HEK293 (cell line): ENCODE data around the gene IGDCC3.
A peak's percentile ranks its signal among the peaks of the same experiment; 100 is the strongest.

ENCODE experiments used
- AEBP2 ChIP-seq: fragments of 450-650 bp; formaldehyde crosslinking; IDR thresholded peaks from 2 replicates; pipeline ENCODE4 v1.5.1; 2016; ENCODE audit warnings: missing biosample characterization, missing genetic modification characterization, borderline replicate concordance
- GLIS2 ChIP-seq: fragments of 450-650 bp; formaldehyde crosslinking; IDR thresholded peaks from 2 replicates; pipeline ENCODE4 v1.5.1; 2016; ENCODE audit warnings: missing biosample characterization, missing genetic modification characterization
- MZF1 ChIP-seq: fragments of 450-650 bp; formaldehyde crosslinking; IDR thresholded peaks from 2 replicates; pipeline ENCODE4 v1.5.1; 2017; ENCODE audit warnings: missing biosample characterization, missing genetic modification characterization, borderline replicate concordance
- PATZ1 ChIP-seq: fragments of 450-650 bp; formaldehyde crosslinking; IDR thresholded peaks from 2 replicates; pipeline ENCODE4 v1.5.1; 2016; ENCODE audit warnings: missing biosample characterization, missing genetic modification characterization
- PBX3 ChIP-seq: sonication (generic); formaldehyde crosslinking; IDR thresholded peaks from 2 replicates; pipeline ENCODE4 v1.8.1; 2022; ENCODE audit warnings: mild to moderate bottlenecking, moderate library complexity, missing genetic modification reagents
- PRDM2 ChIP-seq: fragments of 450-650 bp; formaldehyde crosslinking; IDR thresholded peaks from 2 replicates; pipeline ENCODE4 v1.5.1; 2016; ENCODE audit warnings: missing biosample characterization, missing genetic modification characterization, borderline replicate concordance
- SCRT1 ChIP-seq: fragments of 450-650 bp; formaldehyde crosslinking; IDR thresholded peaks from 2 replicates; pipeline ENCODE4 v1.5.1; 2016; ENCODE audit warnings: missing biosample characterization, missing genetic modification characterization, borderline replicate concordance
- ZBTB17 ChIP-seq: fragments of 450-650 bp; formaldehyde crosslinking; IDR thresholded peaks from 2 replicates; pipeline ENCODE4 v1.5.1; 2016; ENCODE audit warnings: missing biosample characterization, missing genetic modification characterization
- ZBTB20 ChIP-seq: fragments of 450-650 bp; formaldehyde crosslinking; IDR thresholded peaks from 2 replicates; pipeline ENCODE4 v1.5.1; 2016; ENCODE audit warnings: missing biosample characterization, missing genetic modification characterization
- ZBTB49 ChIP-seq: fragments of 450-650 bp; formaldehyde crosslinking; IDR thresholded peaks from 2 replicates; pipeline ENCODE4 v1.5.1; 2016; ENCODE audit warnings: missing biosample characterization, missing genetic modification characterization, low read depth
- ZBTB8A ChIP-seq: fragments of 450-650 bp; formaldehyde crosslinking; IDR thresholded peaks from 2 replicates; pipeline ENCODE4 v1.5.1; 2016; ENCODE audit warnings: missing biosample characterization, missing genetic modification characterization
- ZFHX2 ChIP-seq: fragments of 450-650 bp; formaldehyde crosslinking; conservative IDR thresholded peaks from 2 replicates; pipeline ENCODE4 v1.5.1; 2016; ENCODE audit warnings: missing biosample characterization, missing genetic modification characterization
- ZNF121 ChIP-seq: fragments of 450-650 bp; formaldehyde crosslinking; IDR thresholded peaks from 2 replicates; pipeline ENCODE4 v1.5.1; 2016; ENCODE audit warnings: missing biosample characterization, missing genetic modification characterization
- ZNF138 ChIP-seq: fragments of 450-650 bp; formaldehyde crosslinking; IDR thresholded peaks from 2 replicates; pipeline ENCODE4 v1.5.1; 2016; ENCODE audit warnings: missing biosample characterization, missing genetic modification characterization, borderline replicate concordance
- ZNF157 ChIP-seq: fragments of 450-650 bp; formaldehyde crosslinking; IDR thresholded peaks from 2 replicates; pipeline ENCODE4 v1.5.1; 2016; ENCODE audit warnings: missing biosample characterization, missing genetic modification characterization
- ZNF341 ChIP-seq: fragments of 450-650 bp; formaldehyde crosslinking; IDR thresholded peaks from 2 replicates; pipeline ENCODE4; 2016; ENCODE audit warnings: low read depth, missing biosample characterization, missing genetic modification characterization
- ZNF423 ChIP-seq: fragments of 450-650 bp; formaldehyde crosslinking; IDR thresholded peaks from 2 replicates; pipeline ENCODE4 v1.5.1; 2016; ENCODE audit warnings: missing biosample characterization, missing genetic modification characterization
- ZNF677 ChIP-seq: fragments of 450-650 bp; IDR thresholded peaks from 2 replicates; pipeline ENCODE4 v1.5.0; 2018; ENCODE audit warnings: missing biosample characterization, mild to moderate bottlenecking, missing genetic modification characterization, moderate library complexity
- ZNF768 ChIP-seq: fragments of 450-650 bp; formaldehyde crosslinking; IDR thresholded peaks from 2 replicates; pipeline ENCODE4 v1.5.1; 2018; ENCODE audit warnings: missing biosample characterization, mild to moderate bottlenecking, missing genetic modification characterization
- ZNF777 ChIP-seq: fragments of 450-650 bp; formaldehyde crosslinking; IDR thresholded peaks from 2 replicates; pipeline ENCODE4 v1.5.1; 2017; ENCODE audit warnings: missing biosample characterization, missing genetic modification characterization, borderline replicate concordance

IGDCC3 gene

GRCh38 chr15:65323071-65323511 is 54.7 kb downstream of the IGDCC3 start (continued):
- TF ChIP-seq AEBP2 (no peak), PBX3 (CRISPR knock-in tag) (no peak), ZNF341 (tag by site-specific recombination) (no peak), PRDM2 (no peak), ZNF677 (no peak), ZBTB20 (tag by site-specific recombination) (no peak), PATZ1 (tag by site-specific recombination) (peak; percentile 56; the same call in 1 of the 2 replicates), ZBTB17 (tag by site-specific recombination) (no peak), ZFHX2 (tag by site-specific recombination) (peak; percentile 84), ZNF138 (tag by site-specific recombination) (no peak), ZNF423 (no peak), ZNF777 (tag by site-specific recombination) (no peak), MZF1 (tag by site-specific recombination) (no peak), ZNF121 (tag by site-specific recombination) (peak; percentile 97), GLIS2 (peak; percentile 70), SCRT1 (no peak), ZBTB49 (no peak), ZBTB8A (0 out of 2 replicates have a peak, but pooled peaks have one; percentile 44), ZNF768 (no peak), ZNF157 (tag by site-specific recombination) (no peak)
- TF ChIP-seq, all 188 proteins: peak for 9
